Measurements from ENCODE around the gene TMEM59L. TPM values are rescaled to one million over a fixed set of nuclear protein-coding genes. Genes with fewer than 3 reads are reported as not detected.

Gene TMEM59L
- total and polyA plus RNA-seq, 2 donors from 2014 or later, result 1.5 to 5.9 TPM

GRCh38 chr19:18669524-18669817, 56.8 kb downstream of the TMEM59L start:
- DNase-seq, result no peak
- Histone ChIP-seq H3K4me1 (ENCODE audit: control insufficient read depth in 2 of 3, insufficient read depth in 2 of 3, low read depth in 1 of 3, low read length in 3 of 3) (no peaks in the 10 kb centered on the region), H3K27me3 (ENCODE audit: control insufficient read depth, insufficient read depth, low read length) (no peaks in the 10 kb centered on the region), H3K36me3 (ENCODE audit: control insufficient read depth in 2 of 3, insufficient read depth in 3 of 3, low read length in 3 of 3) (no peaks in the 10 kb centered on the region), H3K9ac (ENCODE audit: low read length in 3 of 3) (no peak overlapping the region), H3K4me3 (ENCODE audit: low read length in 3 of 3) (no peak overlapping the region), H3K9me3 (ENCODE audit: control insufficient read depth in 2 of 3, insufficient read depth in 1 of 3, low read length in 3 of 3) (no peaks in the 10 kb centered on the region), H3K27ac (ENCODE audit: low read depth in 2 of 2, low read length in 2 of 2) (no peak overlapping the region)
- TF ChIP-seq CTCF (IDR thresholded peaks at IDR 0.05; ENCODE audit: borderline replicate concordance, extremely low read depth, insufficient read depth), result no peak
- intact Hi-C loops (cut with DNase I), result no loop called here
- FAIRE-seq, result no peak

- Histone ChIP-seq H3K9me3 (ENCODE audit: control insufficient read depth in 2 of 3, insufficient read depth in 1 of 3, low read length in 3 of 3) (no peaks in the 10 kb centered on the region), H3K36me3 (ENCODE audit: control insufficient read depth in 2 of 3, insufficient read depth in 3 of 3, low read length in 3 of 3) (no peaks in the 10 kb centered on the region), H3K9ac (ENCODE audit: low read length in 3 of 3) (no peak overlapping the region), H3K27me3 (ENCODE audit: control insufficient read depth, insufficient read depth, low read length) (no peaks in the 10 kb centered on the region), H3K4me1 (ENCODE audit: control insufficient read depth in 2 of 3, insufficient read depth in 2 of 3, low read depth in 1 of 3, low read length in 3 of 3) (no peaks in the 10 kb centered on the region), H3K4me3 (ENCODE audit: low read length in 3 of 3) (no peak overlapping the region), H3K27ac (ENCODE audit: low read depth in 2 of 2, low read length in 2 of 2) (no peak overlapping the region)
- FAIRE-seq (no peak), DNase-seq (no peak)
- no peak for TF ChIP-seq CTCF (IDR thresholded peaks at IDR 0.05; ENCODE audit: borderline replicate concordance, extremely low read depth, insufficient read depth)
- intact Hi-C loops (cut with DNase I), result no loop called here
Observed at GRCh38 chr19:18669883-18670282, 57.2 kb downstream of the TMEM59L start.

GRCh38 chr19:18670312-18670711, 57.6 kb downstream of the TMEM59L start:
- no peak for TF ChIP-seq CTCF (IDR thresholded peaks at IDR 0.05; ENCODE audit: borderline replicate concordance, extremely low read depth, insufficient read depth)
- intact Hi-C loops (cut with DNase I), result no loop called here
- Histone ChIP-seq H3K36me3 (ENCODE audit: control insufficient read depth in 2 of 3, insufficient read depth in 3 of 3, low read length in 3 of 3) (no peaks in the 10 kb centered on the region), H3K9me3 (ENCODE audit: control insufficient read depth in 2 of 3, insufficient read depth in 1 of 3, low read length in 3 of 3) (no peaks in the 10 kb centered on the region), H3K9ac (ENCODE audit: low read length in 3 of 3) (no peak overlapping the region), H3K4me1 (ENCODE audit: control insufficient read depth in 2 of 3, insufficient read depth in 2 of 3, low read depth in 1 of 3, low read length in 3 of 3) (no peaks in the 10 kb centered on the region), H3K27ac (ENCODE audit: low read depth in 2 of 2, low read length in 2 of 2) (no peak overlapping the region), H3K4me3 (ENCODE audit: low read length in 3 of 3) (no peak overlapping the region), H3K27me3 (ENCODE audit: control insufficient read depth, insufficient read depth, low read length) (no peaks in the 10 kb centered on the region)
- FAIRE-seq, result no peak
- peak in 2 of 5 donors; percentile 39 to 86 for DNase-seq

Other genes with a start within 250 kb of the TMEM59L start
- gene GDF15, start 226.7 kb upstream of the TMEM59L start, total RNA-seq, result 51.2 TPM
- gene GDF15, start 226.7 kb upstream of the TMEM59L start, polyA plus RNA-seq (ENCODE audit: insufficient read depth, low read depth, low replicate concordance), result 154 TPM
- gene LRRC25, start 215.2 kb upstream of the TMEM59L start, total RNA-seq, result 13.1 TPM
- gene LRRC25, start 215.2 kb upstream of the TMEM59L start, polyA plus RNA-seq (ENCODE audit: insufficient read depth, low read depth, low replicate concordance), result 2.7 TPM
- gene SSBP4, start 193.5 kb upstream of the TMEM59L start, total RNA-seq, result 64.9 TPM
- 74.9 TPM for gene SSBP4, start 193.5 kb upstream of the TMEM59L start, polyA plus RNA-seq (ENCODE audit: insufficient read depth, low read depth, low replicate concordance)
- 68.6 TPM for gene ISYNA1, start 174.7 kb upstream of the TMEM59L start, total RNA-seq
- 101 TPM for gene ISYNA1, start 174.7 kb upstream of the TMEM59L start, polyA plus RNA-seq (ENCODE audit: insufficient read depth, low read depth, low replicate concordance)
- 25.2 TPM for gene ELL, start 90.8 kb upstream of the TMEM59L start, total RNA-seq
- gene ELL, start 90.8 kb upstream of the TMEM59L start, polyA plus RNA-seq (ENCODE audit: insufficient read depth, low read depth, low replicate concordance), result 5.7 TPM
- gene FKBP8, start 69.3 kb upstream of the TMEM59L start, total RNA-seq, result 207 TPM
- gene FKBP8, start 69.3 kb upstream of the TMEM59L start, polyA plus RNA-seq (ENCODE audit: insufficient read depth, low read depth, low replicate concordance), result 314 TPM
- gene KXD1, start 55.0 kb upstream of the TMEM59L start, total RNA-seq, result 69.9 TPM
- gene KXD1, start 55.0 kb upstream of the TMEM59L start, polyA plus RNA-seq (ENCODE audit: insufficient read depth, low read depth, low replicate concordance), result 56.3 TPM
- gene UBA52, start 41.0 kb upstream of the TMEM59L start, total RNA-seq, result 828 TPM
- 1,481 TPM for gene UBA52, start 41.0 kb upstream of the TMEM59L start, polyA plus RNA-seq (ENCODE audit: insufficient read depth, low read depth, low replicate concordance)
- gene REX1BD, start 24.1 kb upstream of the TMEM59L start, total RNA-seq, result 56.9 TPM
- 104 TPM for gene REX1BD, start 24.1 kb upstream of the TMEM59L start, polyA plus RNA-seq (ENCODE audit: insufficient read depth, low read depth, low replicate concordance)
- 28.9 TPM for gene CRLF1, start 6.1 kb upstream of the TMEM59L start, total RNA-seq
- gene CRLF1, start 6.1 kb upstream of the TMEM59L start, polyA plus RNA-seq (ENCODE audit: insufficient read depth, low read depth, low replicate concordance), result 6.6 TPM
- 16.1 TPM for gene KLHL26, start 24.2 kb downstream of the TMEM59L start, total RNA-seq
- 5.6 TPM for gene KLHL26, start 24.2 kb downstream of the TMEM59L start, polyA plus RNA-seq (ENCODE audit: insufficient read depth, low read depth, low replicate concordance)
- 26.8 TPM for gene CRTC1, start 70.8 kb downstream of the TMEM59L start, total RNA-seq
- gene CRTC1, start 70.8 kb downstream of the TMEM59L start, polyA plus RNA-seq (ENCODE audit: insufficient read depth, low read depth, low replicate concordance), result 10.9 TPM
- 33.2 TPM for gene COMP, start 178.4 kb downstream of the TMEM59L start, total RNA-seq
- gene COMP, start 178.4 kb downstream of the TMEM59L start, polyA plus RNA-seq (ENCODE audit: insufficient read depth, low read depth, low replicate concordance), result 1.8 TPM
- gene UPF1, start 219.1 kb downstream of the TMEM59L start, total RNA-seq, result 70.1 TPM
- gene UPF1, start 219.1 kb downstream of the TMEM59L start, polyA plus RNA-seq (ENCODE audit: insufficient read depth, low read depth, low replicate concordance), result 34.2 TPM

Data from kidney (tissue), 14 donors.